Measurements from ENCODE around the gene SENP8. TPM values are rescaled to one million over a fixed set of nuclear protein-coding genes. Genes with fewer than 3 reads are reported as not detected.

The SENP8 gene
- total RNA-seq, 4 donors from 2014 or later = 5.1 to 6.7 (median 6.0) TPM

GRCh38 chr15:72141171-72142084 is 23.2 kb downstream of the SENP8 start:
- H3K27ac ChIP-seq = peak overlapping the region; percentile 69 to 90 (median 69)
- no peak for TF ChIP-seq POLR2A (IDR thresholded peaks at IDR 0.05)
- no peak for TF ChIP-seq CTCF (IDR thresholded peaks at IDR 0.05)
- intact Hi-C loops (cut with DNase I) = no loop called here
- H3K36me3 ChIP-seq = no peaks in the 10 kb centered on the region
- DNase-seq = peak; percentile 51 to 67
- H3K9me3 ChIP-seq = no peaks in the 10 kb centered on the region
- H3K4me1 ChIP-seq = peaks cover 19 to 38% of the 10 kb centered on the region in 2 donors
- 37 to 38% methylated on average over 4 of the region's 4 CpGs for WGBS, 2 donors
- no peaks in the 10 kb centered on the region for H3K27me3 ChIP-seq
- no peak overlapping the region for H3K4me3 ChIP-seq (replicated peaks in 1 of 3)

- no peaks in the 10 kb centered on the region for H3K27me3 ChIP-seq
- intact Hi-C loops (cut with DNase I) = no loop called here
- DNase-seq = peak; percentile 61 to 64
- TF ChIP-seq CTCF (IDR thresholded peaks at IDR 0.05) (no peak), POLR2A (IDR thresholded peaks at IDR 0.05) (no peak)
- 64 to 71% methylated on average over 3 of the region's 3 CpGs for WGBS, 2 donors
- H3K36me3 ChIP-seq = no peaks in the 10 kb centered on the region
- peak overlapping the region; percentile 66 to 86 (median 78) for H3K27ac ChIP-seq
- H3K4me3 ChIP-seq (replicated peaks in 1 of 3) = no peak overlapping the region
- H3K9me3 ChIP-seq = no peaks in the 10 kb centered on the region
- peaks cover 21 to 44% of the 10 kb centered on the region in 2 donors for H3K4me1 ChIP-seq
Observed at GRCh38 chr15:72146221-72146620, 28.0 kb downstream of the SENP8 start.

GRCh38 chr15:72146934-72147333 is 28.7 kb downstream of the SENP8 start:
- DNase-seq = no peak
- H3K9me3 ChIP-seq = no peaks in the 10 kb centered on the region
- no peaks in the 10 kb centered on the region for H3K27me3 ChIP-seq
- intact Hi-C loops (cut with DNase I) = no loop called here
- TF ChIP-seq CTCF (IDR thresholded peaks at IDR 0.05) = no peak
- no peak for TF ChIP-seq POLR2A (IDR thresholded peaks at IDR 0.05)
- H3K4me3 ChIP-seq (replicated peaks in 1 of 3) = no peak overlapping the region
- peak overlapping the region; percentile 66 to 86 (median 78) for H3K27ac ChIP-seq
- peaks cover 20 to 42% of the 10 kb centered on the region in 2 donors for H3K4me1 ChIP-seq
- H3K36me3 ChIP-seq = no peaks in the 10 kb centered on the region

GRCh38 chr15:72147418-72147817 is 29.2 kb downstream of the SENP8 start:
- intact Hi-C loops (cut with DNase I) = no loop called here
- WGBS, 2 donors = 89 to 95% methylated on average over 2 of the region's 2 CpGs
- H3K27ac ChIP-seq = peak overlapping the region in 2 of 3 donors; percentile 66 to 86
- no peaks in the 10 kb centered on the region for H3K36me3 ChIP-seq
- DNase-seq = no peak
- no peaks in the 10 kb centered on the region for H3K9me3 ChIP-seq
- TF ChIP-seq CTCF (IDR thresholded peaks at IDR 0.05) (no peak), POLR2A (IDR thresholded peaks at IDR 0.05) (no peak)
- H3K27me3 ChIP-seq = no peaks in the 10 kb centered on the region
- peaks cover 23 to 42% of the 10 kb centered on the region in 2 donors for H3K4me1 ChIP-seq
- H3K4me3 ChIP-seq (replicated peaks in 1 of 3) = no peak overlapping the region
